ENCODE measurements around the gene POMZP3.
"Not testable (repeated sequence)": the region's sequence is repeated elsewhere in the genome, so short reads cannot be mapped to it uniquely, and the experiment has no call there.

Gene POMZP3

GRCh38 chr7:76586585-76587315, 40.3 kb downstream of the POMZP3 start:
- DNase-seq (ENCODE audit: low spot score): not testable (repeated sequence)

GRCh38 chr7:76583636-76584281, 43.3 kb downstream of the POMZP3 start:
- DNase-seq (ENCODE audit: low spot score): not testable (repeated sequence)

- DNase-seq (ENCODE audit: low spot score): not testable (repeated sequence)
These were observed 44.0 kb downstream of the POMZP3 start for GRCh38 chr7:76582848-76583631.

- DNase-seq (ENCODE audit: low spot score): not testable (repeated sequence)
These were observed 51.0 kb downstream of the POMZP3 start for GRCh38 chr7:76575919-76576655.

GRCh38 chr7:76575431-76575830, 51.6 kb downstream of the POMZP3 start:
- not testable (repeated sequence) for DNase-seq (ENCODE audit: low spot score)

- not testable (repeated sequence) for DNase-seq (ENCODE audit: low spot score)
These were observed 54.8 kb downstream of the POMZP3 start for GRCh38 chr7:76572296-76572695.

- DNase-seq (ENCODE audit: low spot score): not testable (repeated sequence)
These were observed 56.7 kb downstream of the POMZP3 start for GRCh38 chr7:76570324-76570775.

GRCh38 chr7:76568742-76569141, 58.3 kb downstream of the POMZP3 start:
- DNase-seq (ENCODE audit: low spot score): not testable (repeated sequence)

- DNase-seq (ENCODE audit: low spot score): not testable (repeated sequence)
These were observed 59.3 kb downstream of the POMZP3 start for GRCh38 chr7:76567753-76568152.

GRCh38 chr7:76567311-76567710, 59.8 kb downstream of the POMZP3 start:
- not testable (repeated sequence) for DNase-seq (ENCODE audit: low spot score)

- not testable (repeated sequence) for DNase-seq (ENCODE audit: low spot score)
These were observed 62.1 kb downstream of the POMZP3 start for GRCh38 chr7:76565001-76565400.

GRCh38 chr7:76561342-76561741, 65.7 kb downstream of the POMZP3 start:
- not testable (repeated sequence) for DNase-seq (ENCODE audit: low spot score)

- not testable (repeated sequence) for DNase-seq (ENCODE audit: low spot score)
These were observed 66.9 kb downstream of the POMZP3 start for GRCh38 chr7:76560157-76560556.
